AG04450 (cell line): Measurements from ENCODE around the gene FABP7. TPM values are rescaled to one million over a fixed set of nuclear protein-coding genes. Genes with fewer than 3 reads are reported as not detected.

Experiments used
- CTCF ChIA-PET: fragments of 300-600, 350-600 bp; formaldehyde crosslinking; extraction: SDS; loops from one replicate; lab custom pipeline; 2022; ENCODE audit warnings: antibody characterized with exemption, inconsistent platforms; lab: Charles Lee
- POLR2A ChIA-PET: fragments of 350-600 bp; formaldehyde crosslinking; extraction: SDS; loops from one replicate; lab custom pipeline; 2021; ENCODE audit warnings: antibody characterized with exemption, inconsistent platforms; lab: Yijun Ruan, JAX
- DNase-seq: peaks from one replicate; pipeline ENCODE4 v3.0.0-alpha.2; 2011; ENCODE audit warnings: low read depth, low spot score
- H3K27ac ChIP-seq: one replicate; pipeline ENCODE4 v1.5.1; 2012; ENCODE audit warnings: low read depth, low read length, control low read depth
- H3K27me3 ChIP-seq: one replicate; pipeline ENCODE4 v1.6.0; 2012; ENCODE audit warnings: low read length; ENCODE audit not compliant: control insufficient read depth, insufficient read depth
- H3K4me3 ChIP-seq: 2 replicates; pipeline ENCODE4 v1.5.1; 2011; ENCODE audit warnings: mild to moderate bottlenecking, low read depth, low read length, control low read depth
- H3K9me3 ChIP-seq: 2 replicates; pipeline ENCODE4 v1.5.1; 2012; ENCODE audit warnings: low read length; ENCODE audit not compliant: control insufficient read depth, insufficient read depth
- CTCF ChIP-seq: IDR thresholded peaks from 2 replicates; pipeline ENCODE4 v1.5.1; 2011; ENCODE audit warnings: low read depth, low read length, control low read depth, inconsistent platforms
- polyA plus RNA-seq: library from polyadenylated mRNA; depleted of rRNA; stranded (reverse); fragments of >200 nt; gene quantifications from 2 replicates; pipeline ENCODE4 v1.2.3, GENCODE V29; 2011

FABP7 gene
- polyA plus RNA-seq, 1 experiment: not detected

GRCh38 chr6:122790028-122790422 lies 10.5 kb downstream of the FABP7 start:
- ChIA-PET POLR2A (interaction anchor here (1.0 to 2.0 kb wide), 11 partner anchors 9 to 318 kb away, joined by 3 to 37 read pairs (median 7); partner anchors contain the start of genes FABP7 and SERINC1), CTCF (interaction anchor here (0.7 to 6.3 kb wide), 9 partner anchors 10 to 63 kb away, joined by 3 to 35 read pairs (median 5); no protein-coding TSS in a partner anchor)
- no peak for TF ChIP-seq CTCF
- peak overlapping the region; percentile 96 for H3K27ac ChIP-seq
- H3K4me3 ChIP-seq: peak overlapping the region; percentile 91
- H3K27me3 ChIP-seq: no peaks in the 10 kb centered on the region
- H3K9me3 ChIP-seq: no peaks in the 10 kb centered on the region
- DNase-seq: no peak

- Histone ChIP-seq H3K27ac (peak overlapping the region; percentile 96), H3K9me3 (no peaks in the 10 kb centered on the region), H3K4me3 (peak overlapping the region; percentile 91), H3K27me3 (no peaks in the 10 kb centered on the region)
- ChIA-PET POLR2A (no interaction called here), CTCF (interaction anchor here (1.5 to 6.3 kb wide), 4 partner anchors 12 to 59 kb away, joined by 3 to 23 read pairs (median 8); no protein-coding TSS in a partner anchor)
- DNase-seq: no peak
- TF ChIP-seq CTCF: no peak
Measured at GRCh38 chr6:122790423-122791309, 11.2 kb downstream of the FABP7 start.

GRCh38 chr6:122791310-122791679 lies 11.8 kb downstream of the FABP7 start:
- POLR2A ChIA-PET: no interaction called here
- no peak for TF ChIP-seq CTCF
- H3K4me3 ChIP-seq: peak overlapping the region; percentile 91
- H3K27me3 ChIP-seq: no peaks in the 10 kb centered on the region
- no peak overlapping the region for H3K27ac ChIP-seq
- no peak for DNase-seq
- CTCF ChIA-PET: interaction anchor here (1.5 to 6.3 kb wide), 4 partner anchors 11 to 60 kb away, joined by 3 to 23 read pairs (median 8); no protein-coding TSS in a partner anchor
- H3K9me3 ChIP-seq: no peaks in the 10 kb centered on the region

GRCh38 chr6:122792766-122793165 lies 13.2 kb downstream of the FABP7 start:
- CTCF ChIA-PET: interaction anchor here (0.6 to 6.3 kb wide), 3 partner anchors 20 to 62 kb away, joined by 7 to 23 read pairs (median 14); no protein-coding TSS in a partner anchor
- no peak for DNase-seq
- no peak overlapping the region for H3K27ac ChIP-seq
- POLR2A ChIA-PET: no interaction called here
- H3K4me3 ChIP-seq: peak overlapping the region; percentile 14
- H3K27me3 ChIP-seq: no peaks in the 10 kb centered on the region
- no peaks in the 10 kb centered on the region for H3K9me3 ChIP-seq
- TF ChIP-seq CTCF: no peak
